Measurements from ENCODE around the gene MAP3K13.

- TF ChIP-seq POLR2A (IDR thresholded peaks at IDR 0.05; ENCODE audit: low read depth, low read length) (no peak), POLR2AphosphoS5 (IDR thresholded peaks at IDR 0.05; ENCODE audit: low read depth, low read length) (no peak), TAF1 (IDR thresholded peaks at IDR 0.05; ENCODE audit: borderline replicate concordance, low read depth, low read length) (no peak)
These were observed 94.4 kb downstream of the MAP3K13 start for GRCh38 chr3:185457376-185457775.

All from GM12892 (cell line).